MCF 10A (cell line): Measurements from ENCODE around the gene TSC2. TPM values are rescaled to one million over a fixed set of nuclear protein-coding genes. Genes with fewer than 3 reads are reported as not detected.
A peak's percentile ranks its signal among the peaks of the same experiment; 100 is the strongest.

Experiments
- BruUV-seq: library from RNA; stranded (reverse); fragments of 400-500 nt; replicated peaks from 2 replicates; lab custom pipeline; 2021; lab: Mats Ljungman, UMichigan
- CTCF ChIA-PET: fragments of 300-600 bp; sonication (Branson Sonifier 250); formaldehyde crosslinking; extraction: SDS; loops from one replicate; lab custom pipeline; 2021; ENCODE audit warnings: antibody characterized with exemption, inconsistent platforms; lab: Yijun Ruan, JAX
- POLR2A ChIA-PET: fragments of 300-600, 350-650 bp; sonication (Branson Sonifier 250); formaldehyde crosslinking; extraction: SDS; loops from one replicate; lab custom pipeline; 2020; ENCODE audit warnings: antibody characterized with exemption, inconsistent platforms; lab: Yijun Ruan, JAX
- DNase-seq: peaks from one replicate; pipeline ENCODE4 v3.0.0-alpha.2; 2018; ENCODE audit not compliant: unreplicated experiment
- H3K27ac Mint-ChIP-seq: one replicate; pipeline ENCODE4 v1.8.0; 2022; ENCODE audit warnings: mild to moderate bottlenecking, low read depth, mixed read lengths; ENCODE audit not compliant: unreplicated experiment
- H3K27me3 Mint-ChIP-seq: one replicate; pipeline ENCODE4 v1.8.0; 2022; ENCODE audit warnings: mixed read lengths; ENCODE audit not compliant: insufficient read depth, unreplicated experiment
- H3K36me3 Mint-ChIP-seq: one replicate; pipeline ENCODE4 v1.8.0; 2022; ENCODE audit warnings: mild to moderate bottlenecking, moderate library complexity, mixed read lengths; ENCODE audit not compliant: insufficient read depth, unreplicated experiment
- H3K4me1 Mint-ChIP-seq: one replicate; pipeline ENCODE4 v1.8.0; 2022; ENCODE audit warnings: mixed read lengths; ENCODE audit not compliant: insufficient read depth, unreplicated experiment
- H3K4me3 Mint-ChIP-seq: one replicate; pipeline ENCODE4 v1.8.0; 2022; ENCODE audit warnings: mild to moderate bottlenecking, moderate library complexity, mixed read lengths; ENCODE audit not compliant: unreplicated experiment
- H3K9me3 Mint-ChIP-seq: one replicate; pipeline ENCODE4 v1.8.0; 2022; ENCODE audit warnings: mixed read lengths; ENCODE audit not compliant: unreplicated experiment
- CTCF ChIP-seq: fragments of 200-600 bp; IDR thresholded peaks from one replicate; pipeline ENCODE4 v1.8.0; 2022; ENCODE audit warnings: antibody characterized with exemption, mild to moderate bottlenecking; ENCODE audit not compliant: unreplicated experiment
- intact Hi-C: fragments of 100-400 bp; cut with micrococcal nuclease; formaldehyde crosslinking; loops from 2 replicates; pipeline ENCODE4 v1.14.1; 2022
- total RNA-seq: library from RNA; stranded (reverse); gene quantifications from 2 replicates; pipeline ENCODE4 v1.2.3, GENCODE V29; 2022

TSC2 gene
- total RNA-seq, 1 experiment from 2014 or later: 99.8 TPM

GRCh38 chr16:2007081-2007836, 40.5 kb upstream of the TSC2 start:
- H3K9me3 Mint-ChIP-seq: no peaks in the 10 kb centered on the region
- H3K4me3 Mint-ChIP-seq: peak overlapping the region; percentile 79
- ChIA-PET POLR2A (interaction anchor here (0.6 to 4.2 kb wide), 35 partner anchors 8 to 525 kb away, joined by 3 to 72 read pairs (median 6); partner anchors contain the start of genes ECI1, FAHD1, GFER and HAGH), CTCF (interaction anchor here (0.8 to 1.8 kb wide), 4 partner anchors 40 to 150 kb away, joined by 3 to 9 read pairs (median 5); partner anchors contain the start of genes NTHL1, RPS2 and TSC2)
- no peaks in the 10 kb centered on the region for H3K27me3 Mint-ChIP-seq
- peak overlapping the region; percentile 85 for H3K27ac Mint-ChIP-seq
- intact Hi-C loops: no loop called here
- BruUV-seq: no TSS peak
- DNase-seq: no peak
- TF ChIP-seq CTCF: no peak
- H3K4me1 Mint-ChIP-seq: peaks cover 17% of the 10 kb centered on the region
- peaks cover 38% of the 10 kb centered on the region for H3K36me3 Mint-ChIP-seq

DNA sequence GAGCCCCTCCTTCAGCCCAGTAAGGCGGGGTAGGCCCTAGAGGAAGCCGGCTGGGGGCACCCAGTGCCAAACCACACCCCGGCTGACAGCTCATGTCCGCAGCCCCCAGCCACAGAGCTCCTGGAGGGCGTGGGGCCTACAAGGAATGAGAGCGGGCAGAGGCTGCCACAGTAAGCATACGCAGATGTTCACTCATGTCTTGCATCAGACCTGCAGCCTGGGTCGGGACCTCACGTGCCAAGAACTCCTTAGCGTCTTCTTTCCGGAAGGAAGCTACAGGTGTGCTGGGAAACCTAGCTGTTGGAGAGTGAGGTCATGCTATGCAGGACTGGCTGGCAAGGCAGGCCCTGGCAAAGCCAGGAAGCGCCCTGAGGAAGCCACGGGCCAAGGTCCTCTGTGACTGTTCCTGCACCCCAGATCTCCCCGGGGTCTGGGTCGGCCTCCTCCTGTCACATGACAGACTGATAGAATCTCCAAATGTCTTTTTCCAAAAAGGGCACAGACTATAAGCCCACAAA, 39.7 kb upstream of the TSC2 start:
- intact Hi-C loops: no loop called here
- H3K4me3 Mint-ChIP-seq: peak overlapping the region; percentile 79
- peaks cover 17% of the 10 kb centered on the region for H3K4me1 Mint-ChIP-seq
- no peaks in the 10 kb centered on the region for H3K27me3 Mint-ChIP-seq
- peaks cover 32% of the 10 kb centered on the region for H3K36me3 Mint-ChIP-seq
- H3K27ac Mint-ChIP-seq: peak overlapping the region; percentile 85
- peak; percentile 98 for DNase-seq
- CTCF ChIA-PET: interaction anchor here (0.7 to 1.8 kb wide), 6 partner anchors 19 to 178 kb away, joined by 3 to 9 read pairs (median 4); partner anchors contain the start of genes NTHL1, RPS2 and TSC2
- H3K9me3 Mint-ChIP-seq: no peaks in the 10 kb centered on the region
- BruUV-seq: TSS peak; percentile 62
- POLR2A ChIA-PET: interaction anchor here (0.6 to 4.2 kb wide), 43 partner anchors 9 to 524 kb away, joined by 3 to 72 read pairs (median 4); partner anchors contain the start of genes ECI1, FAHD1, GFER and HAGH
- TF ChIP-seq CTCF: no peak

GRCh38 chr16:2008631-2009163, 39.1 kb upstream of the TSC2 start:
- H3K27ac Mint-ChIP-seq: peak overlapping the region; percentile 85
- no peak for TF ChIP-seq CTCF
- H3K9me3 Mint-ChIP-seq: no peaks in the 10 kb centered on the region
- peak overlapping the region; percentile 79 for H3K4me3 Mint-ChIP-seq
- TSS peak; percentile 54 for BruUV-seq
- intact Hi-C loops: no loop called here
- ChIA-PET CTCF (interaction anchor here (0.6 to 1.8 kb wide), 5 partner anchors 19 to 179 kb away, joined by 3 to 9 read pairs (median 4); partner anchors contain the start of genes NTHL1 and TSC2), POLR2A (interaction anchor here (0.6 to 4.2 kb wide), 41 partner anchors 8 to 523 kb away, joined by 3 to 72 read pairs (median 5); partner anchors contain the start of genes ECI1, FAHD1, GFER and HAGH)
- no peaks in the 10 kb centered on the region for H3K27me3 Mint-ChIP-seq
- peaks cover 26% of the 10 kb centered on the region for H3K36me3 Mint-ChIP-seq
- DNase-seq: peak; percentile 67
- peaks cover 17% of the 10 kb centered on the region for H3K4me1 Mint-ChIP-seq
